ACC112 (cell line): ENCODE results near the gene FRYL.
"Not testable (repeated sequence)": the region's sequence is repeated elsewhere in the genome, so short reads cannot be mapped to it uniquely, and the experiment has no call there.

Experiments used
- H2AFZ ChIP-seq: fragments of 200-600 bp; sonication (generic); one replicate; pipeline ENCODE4 v1.6.0; 2017; ENCODE audit warnings: antibody characterized with exemption, low read length; ENCODE audit not compliant: unreplicated experiment
- H3K27ac ChIP-seq: fragments of 200-600 bp; sonication (generic); 2 replicates; pipeline ENCODE4 v1.5.1; 2014; ENCODE audit warnings: low read depth, mild to moderate bottlenecking, antibody characterized with exemption, low read length, moderate library complexity
- H3K27me3 ChIP-seq: fragments of 200-600 bp; sonication (generic); 2 replicates; pipeline ENCODE4 v1.6.1; 2014; ENCODE audit warnings: mild to moderate bottlenecking, antibody characterized with exemption, low read length, moderate library complexity, mixed read lengths; ENCODE audit not compliant: insufficient read depth
- H3K36me3 ChIP-seq: fragments of 200-600 bp; sonication (generic); 2 replicates; pipeline ENCODE4 v1.6.1; 2016; ENCODE audit warnings: mild to moderate bottlenecking, antibody characterized with exemption, low read length, moderate library complexity, mixed read lengths; ENCODE audit not compliant: insufficient read depth
- H3K4me1 ChIP-seq: fragments of 200-600 bp; sonication (generic); one replicate; pipeline ENCODE4 v1.6.1; 2016; ENCODE audit warnings: low read length, mixed read lengths; ENCODE audit not compliant: insufficient read depth, unreplicated experiment, control insufficient read depth
- H3K4me3 ChIP-seq: fragments of 200-600 bp; sonication (generic); 2 replicates; pipeline ENCODE4 v1.5.1; 2014; ENCODE audit warnings: mild to moderate bottlenecking, low read depth, low read length
- H3K79me2 ChIP-seq: fragments of 200-600 bp; sonication (generic); one replicate; pipeline ENCODE4 v1.6.0; 2016; ENCODE audit warnings: low read length; ENCODE audit not compliant: control insufficient read depth, unreplicated experiment, insufficient read depth

Gene FRYL

DNA sequence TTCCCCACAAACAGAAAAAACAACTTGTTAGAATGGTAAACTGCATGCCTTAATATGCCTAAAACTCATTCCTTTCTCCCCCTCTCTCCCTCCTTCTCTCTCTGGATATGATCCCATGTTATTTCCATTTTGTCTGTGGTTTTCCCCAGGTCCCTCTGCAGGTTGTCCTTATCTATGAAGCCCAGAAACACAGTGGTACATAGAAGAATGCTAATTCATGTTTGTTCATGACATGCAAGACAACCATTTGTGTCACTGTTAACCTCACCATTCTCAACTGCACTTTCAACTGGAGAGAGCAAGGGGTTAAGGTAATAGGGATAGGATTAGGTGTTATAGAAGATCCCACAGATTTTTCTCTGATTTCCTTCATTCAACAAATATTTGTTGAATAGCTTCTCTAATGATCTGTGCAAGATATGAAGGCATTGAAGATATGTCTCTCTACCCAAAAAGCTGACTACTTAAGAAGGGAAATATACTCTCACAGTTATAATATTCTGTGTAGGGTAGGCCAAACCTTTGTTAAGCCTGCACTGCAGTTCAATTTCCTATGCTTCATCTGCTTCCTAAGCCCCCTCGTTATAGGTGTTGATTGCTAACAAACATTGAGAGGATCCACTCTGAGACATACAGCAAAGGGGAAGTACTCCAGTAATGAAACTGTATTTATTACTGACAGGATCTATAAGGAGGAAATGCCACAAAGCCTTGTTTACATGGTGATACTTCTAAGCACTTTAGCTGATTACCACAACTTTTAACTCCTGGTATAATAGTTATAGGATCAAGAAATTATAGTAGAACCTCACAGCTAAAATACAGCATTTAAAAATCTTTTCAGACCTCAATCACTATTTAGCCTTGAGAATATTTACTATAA, 96.1 kb downstream of the FRYL start:
- Histone ChIP-seq H3K79me2 (peaks cover 19% of the 10 kb centered on the region), H3K4me1 (no peaks in the 10 kb centered on the region), H3K36me3 (no peaks in the 10 kb centered on the region), H2AFZ (no peak overlapping the region), H3K4me3 (no peak overlapping the region), H3K27ac (no peak overlapping the region), H3K27me3 (no peaks in the 10 kb centered on the region)

DNA sequence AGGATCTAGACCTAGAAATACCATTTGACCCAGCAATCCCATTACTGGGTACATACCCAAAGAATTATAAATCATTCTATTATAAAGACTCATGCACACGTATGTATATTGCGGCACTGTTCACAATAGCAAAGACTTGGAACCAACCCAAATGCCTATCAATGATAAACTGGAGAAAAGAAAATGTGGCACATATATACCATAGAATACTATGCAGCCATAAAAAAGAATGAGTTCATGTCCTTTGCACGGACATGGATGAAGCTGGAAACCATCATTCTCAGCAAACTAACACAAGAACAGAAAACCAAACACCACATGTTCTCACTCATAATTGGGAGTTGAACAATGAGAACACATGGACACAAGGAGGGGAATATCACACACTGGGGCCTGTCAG, 97.2 kb downstream of the FRYL start:
- H3K4me1 ChIP-seq, H2AFZ ChIP-seq, H3K36me3 ChIP-seq, H3K27ac ChIP-seq, H3K27me3 ChIP-seq, H3K4me3 ChIP-seq: not testable (repeated sequence)
- peaks cover 19% of the 10 kb centered on the region for H3K79me2 ChIP-seq

GRCh38 chr4:48681856-48682255, 98.2 kb downstream of the FRYL start:
- H3K79me2 ChIP-seq: peaks cover 19% of the 10 kb centered on the region
- H3K27ac ChIP-seq: no peak overlapping the region
- H3K27me3 ChIP-seq: no peaks in the 10 kb centered on the region
- H3K36me3 ChIP-seq: no peaks in the 10 kb centered on the region
- H3K4me3 ChIP-seq: no peak overlapping the region
- no peaks in the 10 kb centered on the region for H3K4me1 ChIP-seq
- H2AFZ ChIP-seq: no peak overlapping the region

GRCh38 chr4:48680848-48681568, 99.1 kb downstream of the FRYL start:
- Histone ChIP-seq H3K79me2 (peaks cover 15% of the 10 kb centered on the region), H3K27ac (no peak overlapping the region), H3K4me3 (no peak overlapping the region), H2AFZ (no peak overlapping the region), H3K4me1 (no peaks in the 10 kb centered on the region), H3K27me3 (no peaks in the 10 kb centered on the region), H3K36me3 (no peaks in the 10 kb centered on the region)

DNA sequence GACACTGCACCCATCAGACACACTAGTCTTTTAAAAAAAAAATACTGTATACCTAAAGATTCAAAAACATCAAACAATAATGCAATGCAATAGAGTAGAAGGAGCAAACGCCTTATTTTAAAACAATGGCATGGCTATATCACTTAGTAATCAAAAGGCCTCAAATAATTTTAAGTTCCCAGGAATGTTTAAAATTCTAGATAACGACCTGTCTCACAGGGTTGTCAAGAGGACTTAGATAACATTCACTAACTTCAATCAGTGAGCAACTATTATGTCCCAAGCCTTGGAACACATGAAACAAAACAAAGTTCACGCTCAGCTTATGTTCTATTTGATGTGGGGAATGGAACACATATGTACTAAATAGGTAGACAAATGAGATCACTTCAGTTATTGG, 106.5 kb downstream of the FRYL start:
- Histone ChIP-seq H2AFZ (no peak overlapping the region), H3K79me2 (peaks cover 5% of the 10 kb centered on the region), H3K27me3 (no peaks in the 10 kb centered on the region), H3K36me3 (no peaks in the 10 kb centered on the region), H3K4me3 (no peak overlapping the region), H3K27ac (no peak overlapping the region), H3K4me1 (no peaks in the 10 kb centered on the region)

DNA sequence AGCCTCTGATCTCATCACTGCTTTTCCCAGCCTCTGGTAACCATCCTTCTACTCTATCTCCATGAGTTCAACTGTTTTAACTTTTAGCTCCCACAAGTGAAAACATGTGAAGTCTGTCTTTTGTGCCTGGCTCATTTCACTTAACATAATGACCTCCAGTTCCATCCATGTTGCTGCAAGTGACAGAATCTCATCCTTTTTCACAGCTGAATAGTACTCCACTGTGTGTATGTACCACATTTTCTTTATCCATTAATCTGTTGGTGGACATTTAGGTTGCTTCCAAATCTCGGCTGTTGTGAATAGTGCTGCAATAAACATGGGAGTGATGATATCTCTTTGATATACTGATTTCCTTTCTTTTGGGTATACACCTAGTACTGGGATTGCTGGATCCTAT, 109.5 kb downstream of the FRYL start:
- peaks cover 13% of the 10 kb centered on the region for H3K79me2 ChIP-seq
- peaks cover 3% of the 10 kb centered on the region for H3K4me1 ChIP-seq
- no peaks in the 10 kb centered on the region for H3K27me3 ChIP-seq
- H3K36me3 ChIP-seq: no peaks in the 10 kb centered on the region
- no peak overlapping the region for H2AFZ ChIP-seq
- no peak overlapping the region for H3K27ac ChIP-seq
- H3K4me3 ChIP-seq: no peak overlapping the region

DNA sequence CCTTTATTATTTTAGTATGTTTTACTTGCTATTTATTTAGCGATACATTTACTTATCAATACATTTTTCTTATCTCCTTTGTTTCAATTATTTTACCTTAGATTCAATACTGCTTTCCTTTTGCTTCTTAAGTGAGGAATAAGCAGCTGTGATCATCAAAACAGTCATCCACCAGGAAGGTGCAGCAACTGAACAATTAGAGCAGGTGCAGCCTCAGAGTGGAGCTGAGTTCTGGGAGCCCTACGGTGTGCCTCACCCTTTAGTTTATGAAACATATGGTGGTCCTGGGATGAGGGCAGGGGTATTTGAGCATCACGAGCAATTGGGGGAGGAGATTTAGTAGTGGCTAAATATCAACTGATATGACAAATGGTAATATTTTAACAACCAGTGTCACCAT, 111.0 kb downstream of the FRYL start:
- Histone ChIP-seq H2AFZ (no peak overlapping the region), H3K27ac (no peak overlapping the region), H3K79me2 (peaks cover 16% of the 10 kb centered on the region)

DNA sequence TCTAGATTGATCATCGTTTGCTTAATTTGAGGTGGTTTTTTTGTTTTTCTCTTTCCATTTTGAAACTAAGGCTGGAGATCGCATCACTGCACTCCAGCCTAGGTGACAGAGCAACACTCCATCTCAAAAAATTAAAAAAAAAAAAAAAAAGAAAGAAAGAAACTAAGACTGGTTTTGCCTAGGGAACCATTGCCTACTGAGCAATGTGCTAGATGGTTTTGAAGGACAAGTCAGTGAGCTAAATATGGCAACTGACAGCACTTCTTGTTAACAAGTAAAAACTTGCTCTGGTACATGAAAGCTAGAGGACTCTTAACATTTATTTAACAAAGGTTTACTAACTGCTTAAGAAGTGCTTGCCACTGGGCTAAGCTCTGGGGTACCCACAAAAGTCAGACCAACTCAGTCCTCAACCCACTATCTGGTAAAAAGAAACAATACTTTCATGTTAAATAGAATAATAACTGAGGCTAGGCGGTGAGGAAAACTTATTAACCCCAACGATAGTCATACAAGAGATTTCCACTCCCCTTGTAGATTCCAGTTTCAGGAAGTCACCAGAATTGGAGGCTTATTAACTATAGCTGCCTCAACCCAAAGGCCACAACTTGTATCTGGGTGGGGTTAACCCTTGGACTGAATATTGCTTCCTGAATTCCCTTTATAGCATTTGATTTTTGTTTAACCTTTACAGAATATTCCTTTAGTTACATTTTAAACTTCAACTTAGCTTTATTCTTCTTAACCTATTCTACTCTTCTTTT, 111.6 kb downstream of the FRYL start:
- no peak overlapping the region for H3K27ac ChIP-seq
- H3K4me3 ChIP-seq: no peak overlapping the region
- no peaks in the 10 kb centered on the region; the same call in 1 of the 2 replicates for H3K36me3 ChIP-seq
- no peak overlapping the region for H2AFZ ChIP-seq
- H3K79me2 ChIP-seq: peaks cover 16% of the 10 kb centered on the region
- peaks cover 3% of the 10 kb centered on the region for H3K4me1 ChIP-seq
- no peaks in the 10 kb centered on the region for H3K27me3 ChIP-seq

More for the DNA sequence above, 111.0 kb downstream of the FRYL start:
- Histone ChIP-seq H3K27me3 (no peaks in the 10 kb centered on the region), H3K4me3 (no peak overlapping the region), H3K36me3 (no peaks in the 10 kb centered on the region; the same call in 1 of the 2 replicates), H3K4me1 (peaks cover 3% of the 10 kb centered on the region)

- Histone ChIP-seq H3K27me3 (no peaks in the 10 kb centered on the region), H3K4me1 (peaks cover 3% of the 10 kb centered on the region), H3K36me3 (no peaks in the 10 kb centered on the region; the same call in 1 of the 2 replicates), H3K79me2 (peaks cover 15% of the 10 kb centered on the region), H3K4me3 (no peak overlapping the region), H2AFZ (no peak overlapping the region), H3K27ac (no peak overlapping the region)
Observed at GRCh38 chr4:48667148-48667547, 112.9 kb downstream of the FRYL start.

GRCh38 chr4:48665555-48666186, 114.4 kb downstream of the FRYL start:
- H3K27ac ChIP-seq: no peak overlapping the region
- H2AFZ ChIP-seq: no peak overlapping the region
- peaks cover 14% of the 10 kb centered on the region for H3K79me2 ChIP-seq

More at GRCh38 chr4:48665555-48666186, 114.4 kb downstream of the FRYL start:
- no peaks in the 10 kb centered on the region for H3K27me3 ChIP-seq
- no peak overlapping the region for H3K4me3 ChIP-seq
- no peaks in the 10 kb centered on the region; the same call in 1 of the 2 replicates for H3K36me3 ChIP-seq
- H3K4me1 ChIP-seq: peaks cover 3% of the 10 kb centered on the region
